ENCODE data around the gene MAST4. TPM values are rescaled to one million over a fixed set of nuclear protein-coding genes. Genes with fewer than 3 reads are reported as not detected.

The MAST4 gene
- total and polyA plus RNA-seq, 8 donors: 5.9 to 29.7 (median 10.0) TPM

DNA sequence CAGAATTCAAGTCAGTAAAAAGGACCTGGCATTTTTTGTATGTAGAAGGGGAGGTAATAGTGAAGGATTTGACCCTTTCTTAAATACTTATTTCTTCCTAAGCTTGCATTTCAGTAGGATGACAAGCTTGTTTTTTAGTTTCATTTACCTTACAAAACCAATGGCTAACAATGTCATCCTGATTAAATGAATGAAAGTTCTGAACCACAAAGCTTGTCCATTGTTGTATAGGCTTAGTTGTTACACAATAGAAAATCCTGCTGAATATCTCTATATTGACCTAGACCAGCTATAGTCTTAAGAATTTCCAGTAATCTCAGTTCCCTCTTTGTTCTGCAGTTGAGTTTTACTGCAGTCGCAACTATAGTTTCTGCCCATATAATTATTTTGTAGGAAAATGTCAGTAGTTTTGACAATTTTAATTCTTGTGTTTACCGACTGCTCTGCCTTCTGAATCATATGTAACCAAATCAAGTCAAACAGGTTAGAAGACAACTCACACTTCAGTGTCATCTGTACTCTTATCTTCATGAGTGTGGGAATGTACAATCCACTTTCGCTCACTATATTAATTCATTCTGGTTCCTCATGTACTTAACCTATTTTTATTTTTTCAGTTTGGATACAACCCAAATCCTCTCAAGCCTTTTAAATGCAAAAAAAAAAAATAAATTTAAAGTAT is 404.7 kb downstream of the MAST4 start:
- FAIRE-seq (no peak), DNase-seq (no peak), ATAC-seq (no peak)
- H3K9me3 ChIP-seq: no peaks in the 10 kb centered on the region
- TF ChIP-seq, protein P1, sequence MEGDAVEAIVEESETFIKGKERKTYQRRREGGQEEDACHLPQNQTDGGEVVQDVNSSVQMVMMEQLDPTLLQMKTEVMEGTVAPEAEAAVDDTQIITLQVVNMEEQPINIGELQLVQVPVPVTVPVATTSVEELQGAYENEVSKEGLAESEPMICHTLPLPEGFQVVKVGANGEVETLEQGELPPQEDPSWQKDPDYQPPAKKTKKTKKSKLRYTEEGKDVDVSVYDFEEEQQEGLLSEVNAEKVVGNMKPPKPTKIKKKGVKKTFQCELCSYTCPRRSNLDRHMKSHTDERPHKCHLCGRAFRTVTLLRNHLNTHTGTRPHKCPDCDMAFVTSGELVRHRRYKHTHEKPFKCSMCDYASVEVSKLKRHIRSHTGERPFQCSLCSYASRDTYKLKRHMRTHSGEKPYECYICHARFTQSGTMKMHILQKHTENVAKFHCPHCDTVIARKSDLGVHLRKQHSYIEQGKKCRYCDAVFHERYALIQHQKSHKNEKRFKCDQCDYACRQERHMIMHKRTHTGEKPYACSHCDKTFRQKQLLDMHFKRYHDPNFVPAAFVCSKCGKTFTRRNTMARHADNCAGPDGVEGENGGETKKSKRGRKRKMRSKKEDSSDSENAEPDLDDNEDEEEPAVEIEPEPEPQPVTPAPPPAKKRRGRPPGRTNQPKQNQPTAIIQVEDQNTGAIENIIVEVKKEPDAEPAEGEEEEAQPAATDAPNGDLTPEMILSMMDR (IDR thresholded peaks at IDR 0.05): no peak
- WGBS, 2 donors: 93 to 98% methylated on average over 3 of the region's 3 CpGs
- H3K4me3 ChIP-seq: no peak overlapping the region
- H3K27ac ChIP-seq: no peak overlapping the region
- H3K27me3 ChIP-seq: no peaks in the 10 kb centered on the region
- intact Hi-C loops (cut with DNase I): no loop called here
- H3K36me3 ChIP-seq: no peaks in the 10 kb centered on the region
- peaks cover 0 to 11% (median 0%) of the 10 kb centered on the region in 3 donors for H3K4me1 ChIP-seq

DNA sequence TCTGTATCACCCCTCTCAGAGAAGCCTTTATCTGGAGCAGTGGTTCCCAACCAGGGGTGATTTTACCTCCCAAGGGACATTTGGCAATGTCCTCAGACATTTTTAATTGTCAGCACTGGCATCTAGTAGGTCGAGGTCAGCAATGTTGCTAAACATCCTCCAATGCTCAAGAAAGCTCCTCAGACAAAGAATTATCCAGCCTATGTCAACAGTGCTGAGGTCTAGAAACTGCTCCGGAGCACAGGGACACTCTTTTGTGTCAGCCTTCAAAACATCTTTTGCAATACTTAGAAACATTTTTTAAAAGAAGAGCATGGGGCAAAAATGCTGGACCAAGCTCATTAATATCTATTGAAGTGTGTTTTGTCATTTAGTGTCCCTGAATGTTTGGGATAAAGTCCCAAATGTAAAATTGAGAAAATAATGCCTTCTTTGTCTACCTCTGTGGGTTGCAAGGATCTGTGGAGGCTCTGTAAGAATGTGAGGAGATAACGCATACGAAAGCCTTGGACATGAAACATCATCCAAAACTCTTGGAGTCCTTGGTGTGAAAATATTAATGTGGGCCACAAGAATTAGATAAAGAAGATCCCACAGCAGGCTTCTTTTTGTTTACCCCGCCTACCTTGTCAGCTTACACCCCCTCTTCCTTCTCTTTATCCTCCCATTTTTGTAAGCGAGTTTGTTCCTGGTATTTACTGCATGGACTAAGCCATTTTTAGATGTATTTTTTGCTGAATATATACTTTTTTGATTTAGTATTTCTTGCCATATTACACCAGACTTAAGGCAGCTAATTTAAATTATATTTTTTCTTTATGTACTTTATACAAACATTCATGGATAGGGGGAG is 406.9 kb downstream of the MAST4 start:
- Histone ChIP-seq H3K9me3 (no peaks in the 10 kb centered on the region), H3K27me3 (no peaks in the 10 kb centered on the region), H3K36me3 (no peaks in the 10 kb centered on the region), H3K4me1 (peaks cover 0 to 24% (median 0%) of the 10 kb centered on the region in 3 donors), H3K4me3 (peak overlapping the region; percentile 31 to 61 (median 58)), H3K27ac (peak overlapping the region; percentile 78 to 85 (median 84))
- ATAC-seq (no peak), FAIRE-seq (no peak), DNase-seq (no peak)
- TF ChIP-seq, protein P1 (IDR thresholded peaks at IDR 0.05): no peak
- intact Hi-C loops (cut with DNase I): no loop called here
- WGBS, 2 donors: 48 to 49% methylated on average over 6 of the region's 6 CpGs

DNA sequence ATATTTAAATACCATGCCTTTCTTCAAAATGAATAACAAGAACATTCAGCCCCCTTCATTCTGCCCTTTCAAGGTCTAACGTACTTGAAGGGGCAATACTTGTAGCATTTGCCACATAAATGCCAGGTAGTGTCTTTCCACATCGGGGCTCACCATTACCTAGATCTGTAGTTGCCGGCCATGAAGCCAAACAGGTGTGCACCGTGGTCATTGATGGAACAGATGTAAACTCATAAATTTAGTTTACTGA is 407.4 kb downstream of the MAST4 start:
- ATAC-seq: no peak
- intact Hi-C loops (cut with DNase I): no loop called here

DNA sequence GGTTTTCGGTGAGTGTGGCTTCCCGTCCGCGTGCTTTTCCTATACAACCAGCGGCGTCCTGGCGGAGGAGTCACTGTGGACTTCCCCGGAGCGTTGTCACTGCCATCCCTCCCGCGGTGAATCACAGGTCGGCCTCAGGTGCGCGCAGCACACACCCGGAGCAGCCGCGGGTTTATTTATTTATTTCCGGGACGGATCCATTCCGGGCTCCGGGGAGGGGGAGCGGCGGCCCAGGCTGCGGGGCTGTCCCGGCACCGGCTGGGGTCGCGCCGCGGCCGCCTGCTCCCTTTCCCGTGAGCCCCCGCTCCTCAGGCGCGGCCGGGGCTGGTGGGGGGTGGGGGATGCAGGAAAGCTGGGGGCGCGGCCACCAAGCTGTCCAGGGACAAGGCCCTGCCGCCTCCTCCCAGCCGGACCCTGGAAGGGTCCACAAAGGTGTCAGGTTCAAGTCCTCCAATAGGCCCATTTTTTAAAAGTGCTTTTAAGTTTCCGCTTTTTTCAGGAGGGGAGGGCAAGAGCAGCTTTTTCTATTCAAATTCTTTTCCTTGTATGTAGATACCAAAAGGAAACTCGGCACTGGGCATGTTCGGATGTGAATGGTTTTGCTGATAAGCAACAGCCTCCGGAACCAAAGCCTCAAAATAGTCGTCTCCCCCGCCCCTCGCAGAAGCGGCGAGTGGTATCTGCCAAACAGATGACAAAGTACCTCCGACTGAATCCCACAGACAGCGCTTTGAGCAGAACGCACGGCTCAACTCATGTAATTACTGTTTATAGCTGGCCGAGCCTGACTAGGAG is 407.9 kb downstream of the MAST4 start:
- TF ChIP-seq, protein P1 (IDR thresholded peaks at IDR 0.05): no peak
- Histone ChIP-seq H3K4me1 (peaks cover 0 to 31% (median 4%) of the 10 kb centered on the region in 3 donors), H3K27ac (peak overlapping the region; percentile 78 to 85 (median 84)), H3K36me3 (no peaks in the 10 kb centered on the region), H3K27me3 (no peaks in the 10 kb centered on the region), H3K9me3 (no peaks in the 10 kb centered on the region), H3K4me3 (peak overlapping the region; percentile 31 to 61 (median 58))
- ATAC-seq (peak; percentile 86 to 96 (median 94)), DNase-seq (peak; percentile 83 to 91 (median 88)), FAIRE-seq (peak; percentile 68)
- 0 to 1% methylated on average over 52 to 54 of the region's 54 CpGs for WGBS, 2 donors
- intact Hi-C loops (cut with DNase I): no loop called here

More for the DNA sequence above, 407.4 kb downstream of the MAST4 start:
- DNase-seq: no peak
- no peaks in the 10 kb centered on the region for H3K36me3 ChIP-seq
- no peaks in the 10 kb centered on the region for H3K27me3 ChIP-seq
- peak overlapping the region; percentile 31 to 61 (median 58) for H3K4me3 ChIP-seq
- no peak for FAIRE-seq
- WGBS, 2 donors: 0 to 1% methylated on average over 4 of the region's 4 CpGs
- TF ChIP-seq, protein P1 (IDR thresholded peaks at IDR 0.05): no peak
- peak overlapping the region; percentile 78 to 85 (median 84) for H3K27ac ChIP-seq
- no peaks in the 10 kb centered on the region for H3K9me3 ChIP-seq
- H3K4me1 ChIP-seq: peaks cover 0 to 26% (median 0%) of the 10 kb centered on the region in 3 donors

Data from pancreas (tissue), 10 donors.